ENCODE measurements around the gene SSBP3. TPM values are rescaled to one million over a fixed set of nuclear protein-coding genes. Genes with fewer than 3 reads are reported as not detected.
A peak's percentile ranks its signal among the peaks of the same experiment; 100 is the strongest.

SSBP3 gene
- total RNA-seq, 4 donors from 2014 or later: 17.1 to 25.4 (median 21.5) TPM

- Histone ChIP-seq H3K27ac (peak overlapping the region; percentile 74 to 87 (median 80)), H3K27me3 (no peaks in the 10 kb centered on the region), H3K36me3 (no peaks in the 10 kb centered on the region), H3K9me3 (no peaks in the 10 kb centered on the region), H3K4me1 (peaks cover 40 to 86% (median 67%) of the 10 kb centered on the region in 3 donors), H3K4me3 (no peak overlapping the region)
- no peak for TF ChIP-seq POLR2A (IDR thresholded peaks at IDR 0.05)
- TF ChIP-seq, protein P1, sequence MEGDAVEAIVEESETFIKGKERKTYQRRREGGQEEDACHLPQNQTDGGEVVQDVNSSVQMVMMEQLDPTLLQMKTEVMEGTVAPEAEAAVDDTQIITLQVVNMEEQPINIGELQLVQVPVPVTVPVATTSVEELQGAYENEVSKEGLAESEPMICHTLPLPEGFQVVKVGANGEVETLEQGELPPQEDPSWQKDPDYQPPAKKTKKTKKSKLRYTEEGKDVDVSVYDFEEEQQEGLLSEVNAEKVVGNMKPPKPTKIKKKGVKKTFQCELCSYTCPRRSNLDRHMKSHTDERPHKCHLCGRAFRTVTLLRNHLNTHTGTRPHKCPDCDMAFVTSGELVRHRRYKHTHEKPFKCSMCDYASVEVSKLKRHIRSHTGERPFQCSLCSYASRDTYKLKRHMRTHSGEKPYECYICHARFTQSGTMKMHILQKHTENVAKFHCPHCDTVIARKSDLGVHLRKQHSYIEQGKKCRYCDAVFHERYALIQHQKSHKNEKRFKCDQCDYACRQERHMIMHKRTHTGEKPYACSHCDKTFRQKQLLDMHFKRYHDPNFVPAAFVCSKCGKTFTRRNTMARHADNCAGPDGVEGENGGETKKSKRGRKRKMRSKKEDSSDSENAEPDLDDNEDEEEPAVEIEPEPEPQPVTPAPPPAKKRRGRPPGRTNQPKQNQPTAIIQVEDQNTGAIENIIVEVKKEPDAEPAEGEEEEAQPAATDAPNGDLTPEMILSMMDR (IDR thresholded peaks at IDR 0.05): no peak
- DNase-seq: no peak
- intact Hi-C loops (cut with DNase I): no loop called here
- 58 to 66% methylated on average over 8 to 9 of the region's 9 CpGs for WGBS, 2 donors
These were observed 118.4 kb downstream of the SSBP3 start for GRCh38 chr1:54287801-54288211.

- Histone ChIP-seq H3K9me3 (no peaks in the 10 kb centered on the region), H3K27ac (peak overlapping the region; percentile 74 to 87 (median 80)), H3K4me3 (no peak overlapping the region), H3K4me1 (peaks cover 40 to 86% (median 66%) of the 10 kb centered on the region in 3 donors), H3K27me3 (no peaks in the 10 kb centered on the region), H3K36me3 (no peaks in the 10 kb centered on the region)
- intact Hi-C loops (cut with DNase I): no loop called here
- TF ChIP-seq, protein P1 (IDR thresholded peaks at IDR 0.05): no peak
- no peak for TF ChIP-seq POLR2A (IDR thresholded peaks at IDR 0.05)
- WGBS, 2 donors: 1 to 10% methylated on average over 4 to 8 of the region's 8 CpGs
- DNase-seq: peak; percentile 10
These were observed 119.0 kb downstream of the SSBP3 start for GRCh38 chr1:54287176-54287650.

DNA sequence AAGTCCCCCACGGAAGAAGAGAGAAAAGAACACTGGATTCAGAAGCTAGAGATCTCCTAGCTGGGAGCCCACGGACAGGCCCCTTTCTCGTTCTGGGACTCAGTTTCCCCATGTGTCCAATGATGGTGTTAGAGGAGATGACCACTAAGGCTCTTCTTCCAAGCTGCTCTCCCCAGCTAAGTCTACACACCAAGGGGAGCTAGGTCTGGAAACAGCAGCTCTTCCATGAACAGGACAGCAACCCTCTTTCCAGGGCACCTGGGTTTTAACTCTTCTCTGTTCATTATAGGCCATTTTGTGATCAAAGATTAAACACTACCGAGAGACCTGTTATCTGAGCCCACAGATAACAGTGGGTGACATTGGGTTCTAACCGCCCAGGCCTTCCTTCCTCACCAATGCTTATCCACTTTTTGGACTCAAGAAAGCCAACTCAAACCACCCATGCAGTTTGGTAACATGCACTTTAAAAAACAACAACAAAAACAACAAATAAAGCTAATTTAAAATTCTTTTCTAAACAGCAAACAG, 120.3 kb downstream of the SSBP3 start:
- H3K27ac ChIP-seq: peak overlapping the region; percentile 74 to 87 (median 80)
- WGBS, 2 donors: 95 to 100% methylated on average over 3 to 4 of the region's 5 CpGs
- no peak for TF ChIP-seq POLR2A (IDR thresholded peaks at IDR 0.05)
- TF ChIP-seq, protein P1 (IDR thresholded peaks at IDR 0.05): no peak

DNA sequence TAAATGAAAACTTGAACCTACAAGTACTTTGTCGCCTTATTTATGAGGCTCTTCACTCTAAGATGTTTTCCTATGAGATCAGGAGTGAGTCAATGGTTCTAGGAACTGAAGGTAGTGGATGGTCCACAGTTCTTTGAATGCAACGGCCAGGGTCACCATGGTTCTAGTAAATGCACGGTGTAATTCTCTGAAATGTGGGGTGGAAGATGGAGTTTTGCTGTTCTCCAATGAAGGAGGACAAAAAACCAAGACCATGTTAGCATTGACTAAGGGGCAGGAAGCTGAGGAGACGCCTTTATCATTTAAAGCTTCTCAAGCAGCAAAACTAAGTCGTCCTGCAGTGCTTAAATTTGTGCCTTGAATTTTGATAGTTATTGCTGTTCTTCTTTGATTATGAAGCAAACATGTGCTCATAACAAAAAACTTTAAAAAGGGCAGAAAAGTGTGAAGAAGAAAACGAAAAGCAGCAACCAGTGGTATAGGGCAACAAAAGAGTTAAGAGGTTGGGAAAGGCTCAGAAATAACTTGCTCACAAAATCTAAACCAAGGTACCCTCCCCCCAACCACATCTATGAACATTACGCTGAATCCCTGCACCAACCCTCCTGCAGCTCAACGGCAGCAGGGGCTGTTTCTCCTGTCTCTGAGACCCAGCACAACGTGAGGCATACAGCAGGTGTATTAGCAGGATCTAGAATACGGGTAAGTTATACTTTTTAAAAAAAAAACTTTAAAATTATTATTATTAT, 121.2 kb downstream of the SSBP3 start:
- Histone ChIP-seq H3K36me3 (peaks cover 0 to 14% (median 0%) of the 10 kb centered on the region in 3 donors), H3K4me1 (peaks cover 21 to 84% (median 47%) of the 10 kb centered on the region in 3 donors), H3K4me3 (no peak overlapping the region), H3K27ac (no peak overlapping the region), H3K27me3 (no peaks in the 10 kb centered on the region), H3K9me3 (no peaks in the 10 kb centered on the region)
- intact Hi-C loops (cut with DNase I): no loop called here
- 83 to 86% methylated on average over 10 of the region's 10 CpGs for WGBS, 2 donors
- no peak for DNase-seq
- TF ChIP-seq, protein P1 (IDR thresholded peaks at IDR 0.05): no peak
- no peak for TF ChIP-seq POLR2A (IDR thresholded peaks at IDR 0.05)

More for the DNA sequence above, 120.3 kb downstream of the SSBP3 start:
- Histone ChIP-seq H3K27me3 (no peaks in the 10 kb centered on the region), H3K9me3 (no peaks in the 10 kb centered on the region), H3K4me1 (peaks cover 30 to 84% (median 56%) of the 10 kb centered on the region in 3 donors), H3K36me3 (peaks cover 0 to 5% (median 0%) of the 10 kb centered on the region in 3 donors), H3K4me3 (no peak overlapping the region)
- intact Hi-C loops (cut with DNase I): no loop called here
- no peak for DNase-seq
